HG03565 (cell line): ENCODE data around the gene TBC1D2B.

Experiments used
- ATAC-seq: cut with Tn5 transposase; IDR thresholded peaks from one replicate; pipeline ENCODE4 v1.9.1; 2021; ENCODE audit warnings: mild to moderate bottlenecking, moderate library complexity; ENCODE audit not compliant: unreplicated experiment

TBC1D2B gene

DNA sequence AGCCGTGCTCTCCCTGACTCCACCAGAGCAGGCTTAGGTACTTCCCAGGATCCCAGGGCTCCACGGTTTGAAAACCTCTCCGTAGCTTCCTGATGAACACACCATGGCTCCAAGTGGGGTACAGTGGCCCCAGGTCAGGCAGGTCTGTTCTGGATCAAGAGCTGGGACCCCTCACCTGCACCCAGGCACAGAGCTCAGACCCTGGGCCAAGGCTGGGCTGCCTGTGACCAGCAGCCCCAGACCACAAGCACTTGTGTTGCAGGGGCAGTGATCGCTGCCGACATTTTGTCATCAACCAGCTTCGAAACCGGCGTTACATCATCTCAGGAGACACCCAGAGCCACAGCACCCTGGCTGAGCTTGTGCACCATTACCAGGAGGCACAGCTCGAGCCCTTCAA lies 20.2 kb upstream of the TBC1D2B start:
- no peak for ATAC-seq

GRCh38 chr15:78093242-78094020 lies 15.9 kb upstream of the TBC1D2B start:
- no peak for ATAC-seq

DNA sequence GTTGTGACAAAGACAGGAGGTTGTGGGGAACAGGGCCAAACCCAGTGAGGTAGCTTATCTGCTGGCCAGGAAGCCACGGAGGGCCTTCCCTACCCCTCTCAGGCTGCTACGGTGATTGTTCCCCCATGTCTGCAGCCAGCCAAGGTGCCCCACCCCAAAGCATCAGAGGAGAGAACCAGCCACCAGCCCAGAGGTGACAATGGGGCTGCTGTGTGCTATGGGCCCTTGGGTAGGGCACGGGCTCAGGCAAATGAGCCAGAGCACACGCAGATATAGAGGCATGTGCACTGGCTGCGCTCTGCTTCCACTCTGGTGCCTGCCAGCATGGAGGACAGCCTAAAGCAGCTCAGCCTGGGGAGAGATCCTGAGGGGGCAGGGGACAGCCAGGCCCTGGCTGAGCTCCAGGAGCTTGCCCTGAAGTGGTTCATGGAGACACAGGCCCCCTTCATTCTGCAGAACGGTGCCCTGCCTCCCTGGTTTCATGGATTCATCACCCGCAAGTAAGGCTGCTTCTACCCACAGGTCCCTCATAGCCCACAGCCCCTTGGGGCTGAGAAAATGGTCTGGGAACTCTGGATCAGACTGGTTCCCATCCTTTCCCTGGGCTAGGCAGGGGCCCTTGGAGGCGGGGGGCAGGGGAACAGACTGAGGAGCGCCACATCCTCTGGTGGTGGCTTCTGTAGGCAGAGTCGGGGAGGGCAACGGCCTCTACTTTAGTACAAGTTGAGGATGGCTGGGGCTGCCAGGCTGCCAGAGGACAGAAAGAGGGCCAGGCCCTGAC lies 14.9 kb upstream of the TBC1D2B start, which contains the start of gene SH2D7:
Gene SH2D7, plus strand, starts transcription at position 301 of the 781 bp plus-strand sequence. Its CDS starts 24 bp downstream, at position 325.
- no peak for ATAC-seq

DNA sequence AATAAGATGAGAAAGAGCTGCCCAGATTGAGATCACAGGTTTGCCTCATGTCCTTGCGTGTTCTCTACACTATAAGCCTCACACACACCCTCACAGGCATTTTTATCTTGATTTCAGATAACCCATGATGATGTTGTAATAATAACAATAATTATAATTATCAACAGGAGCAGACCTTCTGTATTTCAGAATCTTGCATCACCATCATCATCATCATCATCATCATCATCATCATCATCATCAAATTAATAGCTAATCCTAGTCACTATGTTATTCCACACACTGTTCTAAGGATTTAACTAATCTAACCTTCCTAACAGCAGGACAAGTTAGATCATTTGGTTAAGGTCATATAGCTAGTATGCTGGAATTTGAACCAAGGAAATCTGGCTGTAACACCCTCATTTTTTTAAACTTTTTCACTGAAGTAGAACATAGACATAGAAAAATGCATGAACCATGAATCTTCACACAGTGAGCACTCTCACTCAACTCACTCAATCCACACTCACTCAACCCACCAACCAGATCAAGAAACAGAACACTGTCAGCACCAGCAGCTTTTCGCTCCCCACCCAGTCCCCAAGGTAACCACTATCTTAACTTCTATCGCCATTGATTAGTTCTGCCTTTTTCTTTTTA lies 13.0 kb upstream of the TBC1D2B start:
- no peak for ATAC-seq

- ATAC-seq: no peak
Observed at GRCh38 chr15:78088773-78089080, 11.2 kb upstream of the TBC1D2B start.

DNA sequence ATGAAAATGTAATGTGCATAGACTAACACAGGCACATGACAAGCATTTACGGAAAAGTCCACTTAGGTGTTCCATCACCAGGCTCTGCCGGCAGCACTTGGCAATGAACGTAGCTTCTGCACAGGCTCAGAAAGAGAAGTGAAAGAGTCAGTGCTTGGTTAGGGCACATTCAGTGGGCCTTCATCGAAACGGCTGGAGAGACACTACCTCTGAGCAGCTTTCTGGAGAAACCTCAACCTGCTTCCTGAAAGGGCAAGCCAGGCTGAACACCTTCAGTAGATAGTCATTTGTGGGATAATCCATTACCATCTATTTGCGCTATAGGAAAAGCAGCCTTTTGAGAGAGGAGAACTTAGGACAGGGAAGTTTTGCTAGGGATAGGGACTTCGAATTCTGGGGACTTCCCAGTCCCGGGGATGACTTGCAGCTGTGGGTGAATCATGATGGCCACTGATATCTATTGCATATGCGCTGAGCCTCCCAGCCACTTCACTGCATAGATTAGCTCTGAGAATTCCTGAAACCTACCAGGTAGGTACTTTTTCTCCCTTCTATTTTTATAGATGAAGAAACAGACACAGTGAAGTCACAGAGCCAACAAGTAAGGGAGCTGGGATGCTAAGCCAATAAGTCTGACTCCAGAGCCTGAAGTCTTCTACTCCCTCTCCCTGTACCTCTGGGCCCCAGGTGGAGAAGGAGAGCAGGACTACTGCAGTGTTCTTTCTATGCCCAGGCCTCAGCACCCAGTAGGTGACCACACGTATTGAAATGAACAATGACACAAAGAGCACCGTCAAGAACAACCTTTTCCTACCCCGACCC lies 10.7 kb upstream of the TBC1D2B start:
- no peak for ATAC-seq

DNA sequence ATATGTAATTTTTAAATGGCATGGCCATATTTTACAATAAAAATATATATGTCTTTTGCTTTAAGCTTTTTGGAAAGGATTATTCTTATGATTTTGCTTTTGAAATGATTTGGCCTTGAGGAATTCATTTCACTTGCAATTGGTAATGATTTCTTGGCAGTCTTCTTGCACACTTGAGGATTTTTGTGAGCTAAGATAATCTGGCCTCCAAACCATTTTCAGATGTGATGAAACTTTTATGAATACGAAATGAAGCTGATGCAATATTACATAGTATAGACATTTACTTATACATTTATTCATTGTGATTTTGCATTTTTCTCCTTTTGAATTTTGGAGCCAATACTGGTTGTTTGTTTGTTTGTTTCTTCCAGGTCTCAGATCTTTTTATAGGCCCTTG lies 8.4 kb upstream of the TBC1D2B start:
- no peak for ATAC-seq

DNA sequence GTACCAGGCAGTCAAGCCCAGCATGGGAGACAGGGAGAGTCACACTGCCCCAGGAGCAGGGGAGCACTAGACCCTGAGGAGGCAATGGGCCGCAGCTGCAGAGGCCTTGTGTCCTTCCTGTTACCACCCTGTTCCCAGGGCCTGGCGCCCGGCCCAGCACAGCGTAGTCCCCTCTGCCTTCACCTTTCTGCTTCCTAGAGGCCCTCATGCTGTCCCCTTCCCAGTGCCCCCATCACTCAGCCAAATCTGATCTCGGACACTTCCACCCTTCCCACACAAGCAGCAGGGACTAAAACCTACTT lies 6.9 kb upstream of the TBC1D2B start:
- no peak for ATAC-seq

- no peak for ATAC-seq
Observed at GRCh38 chr15:78083687-78084448, 6.4 kb upstream of the TBC1D2B start.

- no peak for ATAC-seq
Observed at GRCh38 chr15:78083186-78083585, 5.7 kb upstream of the TBC1D2B start.

GRCh38 chr15:78082743-78083110 lies 5.2 kb upstream of the TBC1D2B start:
- no peak for ATAC-seq

GRCh38 chr15:78082106-78082742 lies 4.7 kb upstream of the TBC1D2B start:
- ATAC-seq: no peak

DNA sequence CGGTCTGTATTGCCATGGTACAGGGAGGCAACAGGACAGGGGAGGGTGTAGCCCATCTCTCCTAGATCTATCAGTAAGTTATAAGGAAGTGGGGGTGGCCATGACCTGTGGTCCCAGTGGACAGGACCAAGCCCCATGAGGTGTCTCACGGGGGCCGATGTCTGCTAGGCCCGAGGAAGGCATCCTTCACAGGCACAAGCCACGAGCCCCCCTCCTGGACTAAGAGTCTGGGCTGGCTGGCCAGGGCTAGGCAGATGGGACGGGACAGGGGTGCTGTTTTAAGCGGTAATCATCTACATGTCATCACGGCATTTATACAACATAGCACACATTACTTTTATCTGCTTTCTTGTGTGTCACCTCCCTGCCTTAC lies 2.6 kb upstream of the TBC1D2B start:
- ATAC-seq: no peak

- no peak for ATAC-seq
Observed at GRCh38 chr15:78079298-78080087, 2.0 kb upstream of the TBC1D2B start.

GRCh38 chr15:78077871-78078210 lies 330 bp upstream of the TBC1D2B start:
- ATAC-seq: no peak

DNA sequence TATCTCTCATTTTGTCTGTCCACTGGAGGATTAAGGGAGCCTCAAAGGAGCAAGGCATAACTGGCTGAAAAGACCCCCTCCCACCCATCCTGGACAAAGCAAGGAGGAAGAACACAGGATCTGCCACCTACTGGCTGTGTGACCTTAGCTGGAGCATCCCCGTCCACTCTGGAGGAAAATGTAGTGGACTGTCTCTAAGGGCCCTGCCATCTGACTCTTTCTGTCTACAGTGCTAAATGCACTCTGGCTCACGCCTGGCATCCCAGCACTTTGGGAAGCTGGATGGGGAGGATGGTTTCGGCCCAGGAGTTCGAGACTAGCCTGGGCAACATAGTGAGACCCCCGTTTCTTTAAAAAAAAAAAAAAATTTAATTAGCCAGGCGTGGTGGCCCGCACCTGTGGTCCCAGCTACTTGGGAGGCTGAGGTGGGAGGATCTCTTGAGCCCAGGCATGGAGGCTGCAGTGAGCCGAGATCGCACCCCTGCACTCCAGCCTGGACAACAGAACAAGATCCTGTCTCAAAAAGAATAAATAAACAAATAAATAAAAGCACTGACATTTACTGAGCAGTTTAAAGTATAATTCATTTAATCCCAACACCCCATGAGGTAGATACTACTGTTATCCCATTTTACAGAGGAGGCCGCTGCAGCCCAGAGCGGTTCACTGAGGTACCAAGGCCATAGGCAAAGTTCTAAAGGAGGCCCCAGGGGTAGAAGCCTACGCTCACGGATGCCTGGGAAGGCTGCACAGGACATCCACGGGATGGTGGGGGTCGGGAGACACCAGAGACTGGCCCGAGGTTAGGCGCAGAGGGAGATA lies 1.1 kb downstream of the TBC1D2B start:
- no peak for ATAC-seq

- ATAC-seq: no peak
Observed at GRCh38 chr15:78075490-78076230, 1.9 kb downstream of the TBC1D2B start.
